ENCODE measurements around the gene DOCK2.
A peak's percentile ranks its signal among the peaks of the same experiment; 100 is the strongest.

Gene DOCK2

DNA sequence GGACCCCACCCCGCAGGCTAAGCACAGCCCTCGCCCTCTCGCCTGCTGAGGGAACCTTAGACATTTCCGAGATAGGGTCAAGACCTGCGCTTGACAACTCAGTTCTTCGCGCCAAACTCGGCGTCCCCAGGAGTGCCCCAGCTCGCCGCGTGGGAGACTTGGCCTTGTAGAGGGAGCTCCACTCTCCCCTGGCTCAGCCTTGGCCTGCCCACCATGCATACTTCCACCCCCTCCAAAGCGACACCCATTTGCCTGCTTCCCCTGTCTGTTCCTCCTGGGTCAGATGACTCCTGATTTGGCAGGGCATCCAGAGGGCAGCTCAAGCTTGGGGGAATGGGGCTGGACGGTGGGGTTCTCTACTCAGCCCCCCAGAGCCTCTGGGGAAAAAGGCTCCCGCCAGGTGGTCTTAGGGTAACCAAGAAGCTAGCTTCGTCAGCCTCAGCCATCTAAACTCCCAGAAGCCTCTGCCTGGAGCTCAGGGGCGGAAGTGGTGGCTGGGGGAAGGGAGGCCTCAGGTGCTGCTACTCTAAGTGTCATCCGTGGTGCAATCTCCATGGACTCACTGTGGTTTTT, 560 bp downstream of the DOCK2 start:
- Histone ChIP-seq H3K9ac (ENCODE audit: low read length in 2 of 2) (no peak overlapping the region), H3K27ac (ENCODE audit: low read length) (no peak overlapping the region), H3K27me3 (ENCODE audit: control insufficient read depth in 1 of 2, insufficient read depth in 2 of 2, low read length in 2 of 2) (peaks cover 4 to 11% of the 10 kb centered on the region in 2 donors), H3K4me3 (ENCODE audit: low read length in 2 of 2) (peak overlapping the region in 1 of 2 donors; percentile 36), H3K36me3 (ENCODE audit: control insufficient read depth in 2 of 2, insufficient read depth in 2 of 2, low read length in 2 of 2) (no peaks in the 10 kb centered on the region), H3K9me3 (ENCODE audit: control insufficient read depth in 2 of 2, low read length in 2 of 2) (peaks cover 0 to 7% of the 10 kb centered on the region in 2 donors), H3K4me1 (ENCODE audit: control insufficient read depth, insufficient read depth, low read length) (no peaks in the 10 kb centered on the region)

DNA sequence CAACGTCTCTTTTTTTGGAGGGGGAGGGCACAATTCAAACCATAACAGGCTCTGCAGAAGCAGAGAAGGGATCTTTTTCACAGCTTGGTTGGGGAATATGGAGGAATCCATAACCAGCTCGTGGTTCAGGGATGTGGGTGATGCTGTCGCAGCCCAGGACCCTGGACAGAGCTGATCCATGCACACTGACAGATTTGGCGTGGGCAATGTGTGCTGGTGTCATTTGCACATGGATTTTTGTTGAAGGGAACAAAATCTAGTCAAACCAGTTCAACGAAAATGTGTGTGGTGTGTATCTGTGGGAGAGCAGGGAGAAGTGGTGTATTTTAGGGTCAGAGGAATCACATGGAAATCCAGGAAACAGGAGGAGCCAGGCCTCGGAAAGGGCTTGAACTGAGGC, 4.2 kb downstream of the DOCK2 start:
- Histone ChIP-seq H3K9ac (ENCODE audit: low read length in 2 of 2) (no peak overlapping the region), H3K4me1 (ENCODE audit: control insufficient read depth, insufficient read depth, low read length) (no peaks in the 10 kb centered on the region), H3K27me3 (ENCODE audit: control insufficient read depth in 1 of 2, insufficient read depth in 2 of 2, low read length in 2 of 2) (peaks cover 4 to 12% of the 10 kb centered on the region in 2 donors), H3K36me3 (ENCODE audit: control insufficient read depth in 2 of 2, insufficient read depth in 2 of 2, low read length in 2 of 2) (no peaks in the 10 kb centered on the region), H3K9me3 (ENCODE audit: control insufficient read depth in 2 of 2, low read length in 2 of 2) (peaks cover 0 to 7% of the 10 kb centered on the region in 2 donors), H3K27ac (ENCODE audit: low read length) (no peak overlapping the region), H3K4me3 (ENCODE audit: low read length in 2 of 2) (no peak overlapping the region)

DNA sequence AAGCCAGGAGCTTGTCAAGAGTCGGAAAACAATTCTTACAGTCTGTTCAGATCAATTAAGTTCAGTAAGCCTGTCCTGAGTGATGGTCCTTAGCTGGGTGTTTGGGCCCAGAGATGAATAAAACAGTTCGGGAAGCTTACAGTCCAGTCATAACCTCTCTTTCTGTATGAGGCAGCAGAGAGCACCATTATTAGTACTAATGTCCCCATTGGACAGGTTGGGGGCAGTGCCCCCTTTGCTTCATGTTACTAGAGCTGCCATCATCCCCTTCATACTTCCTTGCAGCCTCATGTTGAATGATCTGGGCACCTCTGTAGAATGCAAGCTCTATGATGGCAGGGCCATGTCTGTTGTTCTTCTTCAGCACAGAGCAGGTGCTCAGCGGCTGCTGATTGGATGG, 9.8 kb downstream of the DOCK2 start:
- no peak overlapping the region for H3K4me3 ChIP-seq (ENCODE audit: low read length in 2 of 2)
- no peak overlapping the region for H3K9ac ChIP-seq (ENCODE audit: low read length in 2 of 2)
- H3K27ac ChIP-seq (ENCODE audit: low read length): no peak overlapping the region

DNA sequence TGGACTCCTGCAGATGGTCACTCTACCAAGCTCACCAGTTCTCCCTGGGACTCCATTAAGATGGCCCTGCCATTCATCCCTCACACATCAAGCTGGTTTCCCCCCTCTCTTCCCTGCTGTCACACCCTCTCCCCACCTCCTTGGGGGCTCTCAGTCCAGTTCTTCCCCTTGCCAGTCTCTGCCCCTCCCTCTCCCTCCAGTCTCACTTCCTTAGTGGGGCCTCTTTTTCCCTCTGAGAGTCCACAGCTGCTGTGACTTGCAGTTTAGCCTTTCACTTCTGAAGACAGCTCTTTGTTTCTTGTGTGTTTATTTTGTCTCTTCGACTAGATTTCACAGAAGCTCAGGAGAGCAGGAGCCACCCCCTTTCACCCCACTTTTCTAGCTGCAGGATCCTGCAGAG, 10.5 kb downstream of the DOCK2 start:
- H3K36me3 ChIP-seq (ENCODE audit: control insufficient read depth in 2 of 2, insufficient read depth in 2 of 2, low read length in 2 of 2): no peaks in the 10 kb centered on the region
- no peak overlapping the region for H3K4me3 ChIP-seq (ENCODE audit: low read length in 2 of 2)
- peaks cover 11% of the 10 kb centered on the region for H3K4me1 ChIP-seq (ENCODE audit: control insufficient read depth, insufficient read depth, low read length)
- no peak overlapping the region for H3K9ac ChIP-seq (ENCODE audit: low read length in 2 of 2)
- H3K27me3 ChIP-seq (ENCODE audit: control insufficient read depth in 1 of 2, insufficient read depth in 2 of 2, low read length in 2 of 2): peaks cover 0 to 5% of the 10 kb centered on the region in 2 donors
- H3K9me3 ChIP-seq (ENCODE audit: control insufficient read depth in 2 of 2, low read length in 2 of 2): no peaks in the 10 kb centered on the region
- H3K27ac ChIP-seq (ENCODE audit: low read length): no peak overlapping the region

More for the DNA sequence above, 9.8 kb downstream of the DOCK2 start:
- Histone ChIP-seq H3K27me3 (ENCODE audit: control insufficient read depth in 1 of 2, insufficient read depth in 2 of 2, low read length in 2 of 2) (peaks cover 0 to 5% of the 10 kb centered on the region in 2 donors), H3K4me1 (ENCODE audit: control insufficient read depth, insufficient read depth, low read length) (peaks cover 8% of the 10 kb centered on the region), H3K9me3 (ENCODE audit: control insufficient read depth in 2 of 2, low read length in 2 of 2) (no peaks in the 10 kb centered on the region), H3K36me3 (ENCODE audit: control insufficient read depth in 2 of 2, insufficient read depth in 2 of 2, low read length in 2 of 2) (no peaks in the 10 kb centered on the region)

DNA sequence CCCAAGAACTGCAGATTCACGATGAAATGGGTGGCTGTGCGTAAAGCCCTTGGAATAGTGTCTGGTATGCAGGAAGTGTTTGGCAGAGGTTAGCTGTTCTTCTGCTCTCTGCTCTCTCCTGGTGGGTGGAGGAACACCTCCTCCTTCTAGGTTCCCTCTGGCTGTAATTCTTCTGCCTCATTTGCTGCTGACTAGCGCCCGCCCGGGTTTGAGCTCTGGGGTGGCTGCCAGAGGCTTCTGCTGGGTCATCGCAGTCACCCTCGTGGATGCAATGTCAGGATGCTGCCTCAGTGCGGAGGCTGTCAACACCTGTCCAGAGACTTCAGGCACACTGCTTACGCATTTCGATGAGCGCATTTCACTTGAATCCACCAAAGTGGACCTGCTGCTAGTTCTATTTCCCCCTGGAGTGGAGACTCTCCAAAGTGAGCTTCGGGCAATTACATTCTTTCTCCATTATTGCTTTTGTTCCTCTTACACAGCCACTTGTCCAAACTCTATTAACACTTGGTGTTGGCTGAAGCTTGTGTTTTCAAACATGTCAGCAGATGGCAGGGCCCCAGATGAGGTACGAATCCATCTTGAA, 11.7 kb downstream of the DOCK2 start:
- H3K27ac ChIP-seq (ENCODE audit: low read length): no peak overlapping the region

DNA sequence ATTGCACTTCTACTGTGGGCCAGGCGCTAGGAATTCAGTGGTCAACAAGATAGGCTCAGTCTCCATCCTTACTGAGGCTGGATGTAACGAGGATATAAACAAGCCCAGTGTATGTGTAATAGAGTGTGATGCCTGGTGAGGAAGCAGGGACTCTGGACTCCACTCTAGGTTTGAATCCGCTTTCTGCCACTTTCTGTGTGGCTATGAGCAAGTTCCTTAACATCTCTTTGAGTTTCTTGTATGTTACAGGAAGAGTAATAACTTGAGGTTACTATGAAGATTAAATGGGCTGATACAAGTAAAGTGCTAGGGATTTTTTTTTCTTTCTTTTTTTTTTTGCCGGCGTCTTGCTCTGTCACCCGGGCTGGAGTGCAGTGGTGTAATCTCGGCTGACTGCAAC, 12.4 kb downstream of the DOCK2 start:
- peaks cover 11% of the 10 kb centered on the region for H3K4me1 ChIP-seq (ENCODE audit: control insufficient read depth, insufficient read depth, low read length)
- no peak overlapping the region for H3K4me3 ChIP-seq (ENCODE audit: low read length in 2 of 2)
- no peak overlapping the region for H3K27ac ChIP-seq (ENCODE audit: low read length)
- H3K36me3 ChIP-seq (ENCODE audit: control insufficient read depth in 2 of 2, insufficient read depth in 2 of 2, low read length in 2 of 2): no peaks in the 10 kb centered on the region
- peaks cover 0 to 3% of the 10 kb centered on the region in 2 donors for H3K27me3 ChIP-seq (ENCODE audit: control insufficient read depth in 1 of 2, insufficient read depth in 2 of 2, low read length in 2 of 2)
- H3K9me3 ChIP-seq (ENCODE audit: control insufficient read depth in 2 of 2, low read length in 2 of 2): no peaks in the 10 kb centered on the region
- no peak overlapping the region for H3K9ac ChIP-seq (ENCODE audit: low read length in 2 of 2)

More for the DNA sequence above, 11.7 kb downstream of the DOCK2 start:
- Histone ChIP-seq H3K27me3 (ENCODE audit: control insufficient read depth in 1 of 2, insufficient read depth in 2 of 2, low read length in 2 of 2) (peaks cover 0 to 4% of the 10 kb centered on the region in 2 donors), H3K9ac (ENCODE audit: low read length in 2 of 2) (no peak overlapping the region), H3K4me3 (ENCODE audit: low read length in 2 of 2) (no peak overlapping the region), H3K4me1 (ENCODE audit: control insufficient read depth, insufficient read depth, low read length) (peaks cover 11% of the 10 kb centered on the region), H3K9me3 (ENCODE audit: control insufficient read depth in 2 of 2, low read length in 2 of 2) (no peaks in the 10 kb centered on the region), H3K36me3 (ENCODE audit: control insufficient read depth in 2 of 2, insufficient read depth in 2 of 2, low read length in 2 of 2) (no peaks in the 10 kb centered on the region)

DNA sequence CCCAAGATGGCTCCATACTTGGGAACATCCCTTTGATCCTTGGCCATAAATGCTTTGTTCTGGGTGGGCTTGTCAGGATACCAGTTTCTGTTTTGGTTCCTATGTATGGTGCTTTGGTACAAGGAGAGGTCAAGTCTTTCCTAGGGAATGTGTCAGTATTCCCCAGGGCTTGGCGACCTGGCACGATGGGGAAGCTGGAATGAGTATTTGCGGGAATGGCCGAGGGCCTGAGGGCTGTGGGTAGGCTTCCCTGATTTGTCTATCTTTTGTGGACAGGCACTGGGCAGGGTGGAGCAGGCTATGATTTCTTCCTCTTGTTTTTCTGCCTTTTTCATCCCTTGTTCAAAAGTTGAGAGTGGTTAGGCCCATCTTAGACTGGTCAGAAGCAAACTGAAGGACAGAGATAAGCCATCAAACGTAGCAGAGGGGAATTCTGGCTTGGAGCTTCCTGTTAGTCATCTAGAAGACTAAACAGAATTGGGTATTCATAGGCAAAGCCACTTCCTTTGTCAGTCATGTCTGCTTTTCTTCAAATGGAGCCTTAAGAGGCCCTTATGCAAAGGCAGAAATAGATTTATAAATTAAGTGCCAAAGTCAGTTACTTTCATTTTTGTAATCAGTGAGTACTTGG, 13.7 kb downstream of the DOCK2 start:
- Histone ChIP-seq H3K4me3 (ENCODE audit: low read length in 2 of 2) (no peak overlapping the region), H3K4me1 (ENCODE audit: control insufficient read depth, insufficient read depth, low read length) (peaks cover 11% of the 10 kb centered on the region), H3K36me3 (ENCODE audit: control insufficient read depth in 2 of 2, insufficient read depth in 2 of 2, low read length in 2 of 2) (no peaks in the 10 kb centered on the region), H3K27me3 (ENCODE audit: control insufficient read depth in 1 of 2, insufficient read depth in 2 of 2, low read length in 2 of 2) (peaks cover 0 to 3% of the 10 kb centered on the region in 2 donors), H3K27ac (ENCODE audit: low read length) (no peak overlapping the region), H3K9me3 (ENCODE audit: control insufficient read depth in 2 of 2, low read length in 2 of 2) (no peaks in the 10 kb centered on the region), H3K9ac (ENCODE audit: low read length in 2 of 2) (no peak overlapping the region)

DNA sequence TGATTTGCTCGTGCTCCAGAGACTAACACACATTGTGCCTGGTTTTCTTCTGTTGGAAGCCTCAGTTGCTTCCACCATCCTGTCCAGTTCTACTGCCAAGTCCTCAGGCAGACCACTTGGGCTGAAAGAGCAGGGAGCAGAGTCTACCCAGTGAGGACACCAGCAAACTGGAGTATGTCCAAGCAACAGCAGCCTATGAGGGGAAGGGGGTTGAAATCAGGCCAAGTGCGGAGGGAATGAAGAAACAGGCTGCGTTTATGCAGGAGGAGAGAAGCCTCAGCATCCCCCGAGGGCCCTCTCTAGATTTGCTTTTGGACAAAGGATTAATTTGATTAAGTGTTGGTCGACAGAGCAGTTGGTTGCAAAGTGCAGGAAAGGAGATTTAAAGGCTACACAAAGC, 14.5 kb downstream of the DOCK2 start:
- H3K9ac ChIP-seq (ENCODE audit: low read length in 2 of 2): no peak overlapping the region
- H3K36me3 ChIP-seq (ENCODE audit: control insufficient read depth in 2 of 2, insufficient read depth in 2 of 2, low read length in 2 of 2): no peaks in the 10 kb centered on the region
- H3K27ac ChIP-seq (ENCODE audit: low read length): no peak overlapping the region
- peaks cover 0 to 3% of the 10 kb centered on the region in 2 donors for H3K27me3 ChIP-seq (ENCODE audit: control insufficient read depth in 1 of 2, insufficient read depth in 2 of 2, low read length in 2 of 2)
- peak overlapping the region in 1 of 2 donors; percentile 35 for H3K4me3 ChIP-seq (ENCODE audit: low read length in 2 of 2)
- peaks cover 11% of the 10 kb centered on the region for H3K4me1 ChIP-seq (ENCODE audit: control insufficient read depth, insufficient read depth, low read length)
- no peaks in the 10 kb centered on the region for H3K9me3 ChIP-seq (ENCODE audit: control insufficient read depth in 2 of 2, low read length in 2 of 2)

DNA sequence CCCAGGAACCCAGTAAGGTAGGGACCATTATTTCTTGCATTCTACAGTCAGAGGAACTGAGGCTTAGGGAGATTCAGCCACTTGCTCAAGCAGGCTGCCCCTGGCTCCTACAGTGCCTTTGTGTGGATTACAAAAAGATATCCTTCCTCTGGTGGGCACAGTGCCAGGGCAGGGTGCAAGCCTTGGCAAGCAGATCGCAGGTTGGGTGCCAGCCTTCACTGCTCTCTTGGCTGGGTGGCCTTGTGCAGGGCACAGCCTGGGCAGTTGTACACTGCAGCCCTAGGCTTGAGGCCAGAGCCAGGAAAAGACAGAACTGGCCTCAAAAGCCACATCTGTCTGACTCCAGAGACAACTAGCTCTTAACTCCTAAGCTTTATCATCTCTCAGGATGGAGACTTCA, 15.0 kb downstream of the DOCK2 start:
- H3K4me1 ChIP-seq (ENCODE audit: control insufficient read depth, insufficient read depth, low read length): peaks cover 11% of the 10 kb centered on the region
- H3K27ac ChIP-seq (ENCODE audit: low read length): no peak overlapping the region

DNA sequence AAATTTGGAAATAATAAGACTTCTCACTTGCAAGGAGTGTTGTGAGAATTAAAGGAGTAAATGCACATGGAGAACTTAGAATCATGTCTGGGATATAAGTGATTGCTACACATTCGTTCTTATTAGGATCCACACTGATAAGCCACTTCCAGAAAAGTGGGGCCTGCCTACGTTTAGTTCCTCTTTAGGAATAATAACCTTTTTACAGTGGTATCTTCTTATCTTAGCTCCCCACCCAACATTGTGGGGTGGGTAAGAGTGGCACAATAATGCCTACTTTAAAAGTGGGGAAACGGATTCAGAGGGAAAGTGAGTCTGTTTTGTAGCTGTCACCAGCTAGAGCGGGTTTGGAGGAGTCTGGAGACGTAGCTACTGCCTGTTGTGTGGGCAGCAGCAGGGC, 16.0 kb downstream of the DOCK2 start:
- peaks cover 8% of the 10 kb centered on the region for H3K4me1 ChIP-seq (ENCODE audit: control insufficient read depth, insufficient read depth, low read length)
- H3K9ac ChIP-seq (ENCODE audit: low read length in 2 of 2): no peak overlapping the region
- H3K9me3 ChIP-seq (ENCODE audit: control insufficient read depth in 2 of 2, low read length in 2 of 2): no peaks in the 10 kb centered on the region
- no peak overlapping the region for H3K27ac ChIP-seq (ENCODE audit: low read length)
- H3K36me3 ChIP-seq (ENCODE audit: control insufficient read depth in 2 of 2, insufficient read depth in 2 of 2, low read length in 2 of 2): no peaks in the 10 kb centered on the region
- H3K4me3 ChIP-seq (ENCODE audit: low read length in 2 of 2): no peak overlapping the region
- no peaks in the 10 kb centered on the region for H3K27me3 ChIP-seq (ENCODE audit: control insufficient read depth in 1 of 2, insufficient read depth in 2 of 2, low read length in 2 of 2)

More for the DNA sequence above, 15.0 kb downstream of the DOCK2 start:
- Histone ChIP-seq H3K4me3 (ENCODE audit: low read length in 2 of 2) (no peak overlapping the region), H3K9ac (ENCODE audit: low read length in 2 of 2) (no peak overlapping the region), H3K36me3 (ENCODE audit: control insufficient read depth in 2 of 2, insufficient read depth in 2 of 2, low read length in 2 of 2) (no peaks in the 10 kb centered on the region), H3K9me3 (ENCODE audit: control insufficient read depth in 2 of 2, low read length in 2 of 2) (no peaks in the 10 kb centered on the region), H3K27me3 (ENCODE audit: control insufficient read depth in 1 of 2, insufficient read depth in 2 of 2, low read length in 2 of 2) (peaks cover 0 to under 1% of the 10 kb centered on the region in 2 donors)

DNA sequence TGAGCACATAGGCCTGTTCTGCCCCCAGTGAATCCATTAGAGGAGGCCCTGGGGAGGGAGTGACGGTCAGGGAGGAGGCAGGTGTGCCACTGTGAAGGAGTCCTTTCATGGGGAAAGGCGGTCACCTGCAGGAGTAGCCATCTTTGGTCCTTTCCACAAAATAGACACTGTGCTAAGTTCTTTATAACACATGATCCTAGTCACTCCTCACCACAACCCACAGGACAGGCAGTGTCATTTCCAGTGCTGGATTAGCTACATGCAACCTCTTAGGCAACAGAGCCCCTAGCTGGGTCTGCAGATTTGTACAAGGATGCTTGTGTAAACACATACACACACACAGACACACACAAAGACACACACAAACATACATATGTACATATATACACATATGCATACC, 18.3 kb downstream of the DOCK2 start:
- no peak overlapping the region for H3K9ac ChIP-seq (ENCODE audit: low read length in 2 of 2)
- peaks cover 8% of the 10 kb centered on the region for H3K4me1 ChIP-seq (ENCODE audit: control insufficient read depth, insufficient read depth, low read length)
- H3K4me3 ChIP-seq (ENCODE audit: low read length in 2 of 2): no peak overlapping the region
- H3K27me3 ChIP-seq (ENCODE audit: control insufficient read depth in 1 of 2, insufficient read depth in 2 of 2, low read length in 2 of 2): no peaks in the 10 kb centered on the region
- no peaks in the 10 kb centered on the region for H3K36me3 ChIP-seq (ENCODE audit: control insufficient read depth in 2 of 2, insufficient read depth in 2 of 2, low read length in 2 of 2)
- no peaks in the 10 kb centered on the region for H3K9me3 ChIP-seq (ENCODE audit: control insufficient read depth in 2 of 2, low read length in 2 of 2)
- H3K27ac ChIP-seq (ENCODE audit: low read length): no peak overlapping the region

All from stomach smooth muscle (tissue), 2 donors.